HepG2 (cell line): ENCODE results near the gene FAM171A2. TPM values are rescaled to one million over a fixed set of nuclear protein-coding genes. Genes with fewer than 3 reads are reported as not detected.

ENCODE experiments used
- FOXP1 ChIP-seq, 2 experiments: fragments of 450-650 bp in 1 of 2; IDR thresholded peaks; 2 replicates each; pipeline ENCODE4 v1.6.1; 2017 to 2018; ENCODE audit warnings: antibody characterized with exemption in 1 of 2
- GATAD2A ChIP-seq: IDR thresholded peaks from 2 replicates; pipeline ENCODE4 v1.6.1; 2016
- HDAC1 ChIP-seq: sonication (generic); formaldehyde crosslinking; IDR thresholded peaks from 2 replicates; pipeline ENCODE4 v1.5.1; 2020; ENCODE audit warnings: mild to moderate bottlenecking, missing genetic modification reagents
- HOXD1 ChIP-seq: sonication (generic); formaldehyde crosslinking; IDR thresholded peaks from 2 replicates; pipeline ENCODE4 v1.5.0; 2020; ENCODE audit warnings: missing genetic modification reagents
- MXD3 ChIP-seq: IDR thresholded peaks from 2 replicates; pipeline ENCODE4 v1.6.1; 2016; ENCODE audit warnings: mild to moderate bottlenecking, missing biosample characterization, missing genetic modification reagents
- NAIF1 ChIP-seq: sonication (generic); formaldehyde crosslinking; IDR thresholded peaks from 2 replicates; pipeline ENCODE4 v1.5.0; 2020; ENCODE audit warnings: mild to moderate bottlenecking, missing genetic modification reagents, borderline replicate concordance
- NBN ChIP-seq: fragments of 450-650 bp; conservative IDR thresholded peaks from 2 replicates; pipeline ENCODE4 v1.6.1; 2017
- NR3C1 ChIP-seq: sonication (generic); formaldehyde crosslinking; IDR thresholded peaks from 2 replicates; pipeline ENCODE4 v1.4.0; 2020; ENCODE audit warnings: missing genetic modification reagents
- PAXIP1 ChIP-seq: sonication (generic); formaldehyde crosslinking; conservative IDR thresholded peaks from 2 replicates; pipeline ENCODE4 v1.4.0; 2020; ENCODE audit warnings: mild to moderate bottlenecking, missing genetic modification reagents, moderate library complexity
- ZNF3 ChIP-seq: IDR thresholded peaks from 2 replicates; pipeline ENCODE4 v1.7.0; 2017; ENCODE audit warnings: inconsistent platforms
- ZNF616 ChIP-seq: sonication (generic); formaldehyde crosslinking; IDR thresholded peaks from 2 replicates; pipeline ENCODE4 v1.5.0; 2020; ENCODE audit warnings: low read depth, mild to moderate bottlenecking, missing genetic modification reagents
- ZNF629 ChIP-seq: sonication (generic); formaldehyde crosslinking; conservative IDR thresholded peaks from 2 replicates; pipeline ENCODE4 v1.5.0; 2020; ENCODE audit warnings: missing genetic modification reagents
- ZNF639 ChIP-seq: conservative IDR thresholded peaks from 2 replicates; pipeline ENCODE4 v1.6.1; 2018; ENCODE audit warnings: missing genetic modification reagents
- ZNF768 ChIP-seq: sonication (generic); formaldehyde crosslinking; IDR thresholded peaks from 2 replicates; pipeline ENCODE4 v1.4.0; 2020; ENCODE audit warnings: missing genetic modification reagents
- ZSCAN30 ChIP-seq: sonication (generic); formaldehyde crosslinking; IDR thresholded peaks from 2 replicates; pipeline ENCODE4 v1.5.0; 2020; ENCODE audit warnings: mild to moderate bottlenecking, missing genetic modification reagents
- ZXDC ChIP-seq: sonication (generic); formaldehyde crosslinking; IDR thresholded peaks from 2 replicates; pipeline ENCODE4 v1.5.0; 2020; ENCODE audit warnings: mild to moderate bottlenecking, missing genetic modification reagents
- polyA plus RNA-seq, 8 experiments: library from polyadenylated mRNA; depleted of rRNA in 3 of 8; stranded (reverse) in 7 of 8; unstranded in 1 of 8; fragments of >200 nt; fragmentation: Illumina TruSeq in 4 of 8; extraction: Trizol in 4 of 8; gene quantifications; 2 replicates each; pipeline versions ENCODE4 v1.2.1 to v1.2.3, GENCODE V29; 2011 to 2016; ENCODE audit warnings: low read depth in 4 of 8, missing spikeins in 1 of 8, mixed read lengths in 1 of 8; ENCODE audit not compliant: insufficient read depth in 1 of 8
- total RNA-seq, 5 experiments: library from RNA; depleted of rRNA; stranded (reverse); fragments of >200 nt; fragmentation: Illumina TruSeq; extraction: Trizol; gene quantifications; 2 replicates each; pipeline ENCODE4 v1.2.3, GENCODE V29; 2016; ENCODE audit warnings: low read depth in 1 of 5

The FAM171A2 gene
- total and polyA plus RNA-seq, 2 of the 13 experiments (the other 11 are each of a cell fraction or from before 2014, with no cell fraction given), result 1.8 to 3.6 TPM

- TF ChIP-seq ZNF639 (CRISPR knock-in tag) (no peak), FOXP1 (IDR thresholded peaks at IDR 0.05) (no peak), FOXP1 (CRISPR knock-in tag; IDR thresholded peaks at IDR 0.05) (peak; percentile 53), GATAD2A (CRISPR knock-in tag) (0 out of 2 replicates have a peak, but pooled peaks have one; percentile 15), PAXIP1 (CRISPR knock-in tag) (peak; percentile 43; the same call in 1 of the 2 replicates), ZSCAN30 (no peak), ZNF3 (CRISPR knock-in tag) (peak; percentile 65; the same call in 1 of the 2 replicates), MXD3 (no peak), ZXDC (CRISPR knock-in tag) (no peak), HOXD1 (CRISPR knock-in tag) (no peak), ZNF616 (CRISPR knock-in tag) (no peak), NBN (no peak), NR3C1 (CRISPR knock-in tag) (no peak), ZNF629 (CRISPR knock-in tag) (peak; percentile 63), HDAC1 (CRISPR knock-in tag) (no peak), NAIF1 (no peak), ZNF768 (CRISPR knock-in tag) (no peak)
These were observed 28.1 kb downstream of the FAM171A2 start (continued) for GRCh38 chr17:44335564-44335963.
